BJ (cell line): ENCODE measurements around the gene ORM2. TPM values are rescaled to one million over a fixed set of nuclear protein-coding genes. Genes with fewer than 3 reads are reported as not detected.

ENCODE experiments used
- CTCF ChIA-PET: fragments of 350-600 bp; formaldehyde crosslinking; extraction: SDS; loops from one replicate; lab custom pipeline; 2021; ENCODE audit warnings: antibody characterized with exemption, inconsistent platforms; lab: Yijun Ruan, JAX
- POLR2A ChIA-PET: fragments of 300-600 bp; sonication (Branson Sonifier 250); formaldehyde crosslinking; extraction: SDS; loops from one replicate; lab custom pipeline; 2021; ENCODE audit warnings: antibody characterized with exemption; lab: Charles Lee
- DNase-seq: peaks from one replicate; pipeline ENCODE4 v3.0.0-alpha.2; 2011; ENCODE audit warnings: low read depth
- H3K27me3 ChIP-seq: 2 replicates; pipeline ENCODE4 v1.6.0; 2011; ENCODE audit warnings: low read length; ENCODE audit not compliant: control insufficient read depth, insufficient read depth
- H3K36me3 ChIP-seq: 2 replicates; pipeline ENCODE4 v1.5.1; 2011; ENCODE audit warnings: low read length; ENCODE audit not compliant: control insufficient read depth, insufficient read depth
- H3K4me3 ChIP-seq: 2 replicates; pipeline ENCODE4 v1.5.1; 2011; ENCODE audit warnings: low read depth, mild to moderate bottlenecking, control low read depth, low read length
- polyA plus RNA-seq: library from polyadenylated mRNA; depleted of rRNA; stranded (reverse); fragments of >200 nt; gene quantifications from 2 replicates; pipeline ENCODE4 v1.2.3, GENCODE V29; 2011
- TF ChIP-seq, protein P1 (sequence below): IDR thresholded peaks from 2 replicates; pipeline ENCODE4 v1.5.1; 2011; ENCODE audit warnings: low read depth, mild to moderate bottlenecking, control low read depth, inconsistent platforms, low read length, moderate library complexity; ENCODE audit not compliant: insufficient read depth

ORM2 gene
- polyA plus RNA-seq, 1 experiment = not detected

DNA sequence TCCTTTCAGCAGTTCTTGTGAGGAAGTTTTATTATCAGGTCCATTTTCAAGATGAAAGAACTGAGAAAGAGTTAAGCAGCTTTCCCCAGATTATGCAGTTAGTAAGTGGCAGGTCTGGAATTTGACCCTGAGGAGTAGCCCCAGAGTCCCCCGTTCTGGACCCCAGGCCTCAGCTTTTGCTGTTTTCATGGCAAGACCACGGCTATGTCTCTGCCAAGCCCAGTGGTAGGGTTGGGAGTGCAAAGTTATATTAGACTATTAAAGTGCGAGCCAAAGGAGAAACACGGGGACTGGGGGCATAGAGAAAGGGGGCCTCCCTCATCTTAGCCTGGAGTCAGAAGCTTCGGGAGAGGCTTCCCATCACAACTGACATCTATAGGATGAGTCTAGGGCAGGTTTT is 26.1 kb upstream of the ORM2 start:
- TF ChIP-seq, protein P1, sequence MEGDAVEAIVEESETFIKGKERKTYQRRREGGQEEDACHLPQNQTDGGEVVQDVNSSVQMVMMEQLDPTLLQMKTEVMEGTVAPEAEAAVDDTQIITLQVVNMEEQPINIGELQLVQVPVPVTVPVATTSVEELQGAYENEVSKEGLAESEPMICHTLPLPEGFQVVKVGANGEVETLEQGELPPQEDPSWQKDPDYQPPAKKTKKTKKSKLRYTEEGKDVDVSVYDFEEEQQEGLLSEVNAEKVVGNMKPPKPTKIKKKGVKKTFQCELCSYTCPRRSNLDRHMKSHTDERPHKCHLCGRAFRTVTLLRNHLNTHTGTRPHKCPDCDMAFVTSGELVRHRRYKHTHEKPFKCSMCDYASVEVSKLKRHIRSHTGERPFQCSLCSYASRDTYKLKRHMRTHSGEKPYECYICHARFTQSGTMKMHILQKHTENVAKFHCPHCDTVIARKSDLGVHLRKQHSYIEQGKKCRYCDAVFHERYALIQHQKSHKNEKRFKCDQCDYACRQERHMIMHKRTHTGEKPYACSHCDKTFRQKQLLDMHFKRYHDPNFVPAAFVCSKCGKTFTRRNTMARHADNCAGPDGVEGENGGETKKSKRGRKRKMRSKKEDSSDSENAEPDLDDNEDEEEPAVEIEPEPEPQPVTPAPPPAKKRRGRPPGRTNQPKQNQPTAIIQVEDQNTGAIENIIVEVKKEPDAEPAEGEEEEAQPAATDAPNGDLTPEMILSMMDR = no peak
- POLR2A ChIA-PET = no interaction called here

DNA sequence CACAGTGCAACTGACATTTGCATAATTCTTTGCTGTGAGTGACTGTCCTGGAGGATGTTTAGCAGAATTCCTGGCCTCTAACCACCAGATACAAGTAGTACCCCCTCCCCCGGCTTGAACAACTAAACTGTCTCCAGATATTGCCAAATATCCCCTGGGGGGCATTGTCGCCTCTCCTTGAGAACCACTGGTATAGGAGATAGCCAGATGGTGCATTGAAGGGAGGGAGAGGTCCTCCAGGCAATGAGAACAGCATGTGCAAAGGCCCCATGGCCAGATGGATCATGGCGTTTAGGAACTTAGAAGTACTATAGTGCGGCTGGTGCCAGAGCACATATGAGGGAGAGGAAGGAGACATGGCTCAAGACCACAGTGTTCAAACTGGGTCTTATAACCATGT is 25.7 kb upstream of the ORM2 start:
- POLR2A ChIA-PET = interaction anchor here (0.6 kb wide), 1 partner anchor 165 kb away, joined by 3 read pairs; no protein-coding TSS in a partner anchor
- H3K36me3 ChIP-seq = peaks cover 41% of the 10 kb centered on the region
- CTCF ChIA-PET = interaction anchor here (0.8 to 2.5 kb wide), 4 partner anchors 9 to 181 kb away, joined by 3 to 16 read pairs (median 6); no protein-coding TSS in a partner anchor
- TF ChIP-seq, protein P1 = no peak
- DNase-seq = no peak
- no peak overlapping the region for H3K4me3 ChIP-seq
- no peaks in the 10 kb centered on the region for H3K27me3 ChIP-seq

More for the DNA sequence above, 26.1 kb upstream of the ORM2 start:
- Histone ChIP-seq H3K4me3 (no peak overlapping the region), H3K36me3 (peaks cover 37% of the 10 kb centered on the region), H3K27me3 (no peaks in the 10 kb centered on the region)
- no peak for DNase-seq
- CTCF ChIA-PET = interaction anchor here (1.4 to 2.5 kb wide), 3 partner anchors 8 to 176 kb away, joined by 4 to 16 read pairs (median 8); no protein-coding TSS in a partner anchor

DNA sequence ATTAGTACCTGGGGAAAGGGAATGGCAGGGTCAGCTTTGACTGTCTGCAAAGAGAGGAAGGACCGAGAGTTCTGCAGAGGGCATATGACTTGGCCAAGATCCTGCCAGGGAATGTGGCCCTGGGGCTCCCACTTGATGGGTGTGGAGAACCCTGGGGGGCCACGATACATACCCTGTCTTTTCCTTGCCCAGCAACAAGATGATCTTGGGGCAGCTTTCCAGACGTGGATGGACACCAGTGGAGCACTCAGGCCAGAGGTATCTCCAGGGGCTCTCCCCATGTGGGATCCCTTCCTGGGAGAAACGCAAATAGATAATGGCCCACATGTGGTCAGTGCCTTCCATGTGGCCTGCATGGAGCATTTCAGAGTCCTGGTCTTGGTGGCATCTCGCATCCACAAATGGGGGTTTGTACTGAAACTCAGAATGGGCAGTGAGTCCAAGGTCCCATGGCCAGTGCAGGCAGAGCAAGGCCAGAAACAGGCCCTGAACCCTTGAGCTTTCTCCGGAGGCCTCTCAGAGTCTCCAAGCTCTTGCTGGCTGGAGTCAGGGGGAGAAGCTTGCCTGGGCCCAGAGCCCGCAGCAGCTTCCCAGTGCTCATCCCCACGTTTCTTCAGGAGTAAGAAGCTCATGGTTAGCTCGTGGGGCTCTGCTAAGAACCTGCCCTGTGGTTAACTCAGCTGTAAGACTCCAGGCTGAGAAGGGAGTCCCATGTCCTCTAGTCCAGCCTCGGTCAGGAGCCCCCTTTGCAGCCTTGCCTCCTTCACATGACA is 25.1 kb upstream of the ORM2 start:
- H3K36me3 ChIP-seq = peaks cover 38% of the 10 kb centered on the region
- TF ChIP-seq, protein P1 = no peak
- ChIA-PET POLR2A (interaction anchor here (0.6 kb wide), 1 partner anchor 166 kb away, joined by 3 read pairs; no protein-coding TSS in a partner anchor), CTCF (interaction anchor here (0.8 to 2.5 kb wide), 4 partner anchors 9 to 182 kb away, joined by 3 to 16 read pairs (median 6); no protein-coding TSS in a partner anchor)
- no peaks in the 10 kb centered on the region for H3K27me3 ChIP-seq
- no peak overlapping the region for H3K4me3 ChIP-seq
- no peak for DNase-seq

DNA sequence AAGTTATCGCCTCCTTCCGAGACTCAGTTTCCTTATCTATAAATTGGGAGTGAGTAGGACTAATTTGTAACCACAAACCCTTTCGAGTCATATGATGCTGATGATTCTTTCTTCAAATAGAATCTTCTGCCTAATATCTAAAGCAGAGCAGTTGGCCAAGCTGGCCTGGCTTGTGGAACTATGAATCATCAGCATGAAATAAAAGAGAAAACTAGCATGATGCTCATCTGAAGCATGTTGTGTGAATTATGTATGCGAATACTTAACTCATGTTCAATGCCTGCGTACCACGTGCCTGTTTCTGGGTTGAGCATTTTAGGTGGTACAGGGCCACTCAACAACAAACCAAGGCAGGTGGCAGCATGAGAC is 21.8 kb upstream of the ORM2 start:
- Histone ChIP-seq H3K27me3 (no peaks in the 10 kb centered on the region), H3K4me3 (no peak overlapping the region), H3K36me3 (peaks cover 29% of the 10 kb centered on the region)
- TF ChIP-seq, protein P1 = no peak
- ChIA-PET POLR2A (no interaction called here), CTCF (interaction anchor here (1.0 to 1.2 kb wide), 4 partner anchors 12 to 233 kb away, joined by 3 read pairs; partner anchors contain the start of gene KIF12)
- no peak for DNase-seq

DNA sequence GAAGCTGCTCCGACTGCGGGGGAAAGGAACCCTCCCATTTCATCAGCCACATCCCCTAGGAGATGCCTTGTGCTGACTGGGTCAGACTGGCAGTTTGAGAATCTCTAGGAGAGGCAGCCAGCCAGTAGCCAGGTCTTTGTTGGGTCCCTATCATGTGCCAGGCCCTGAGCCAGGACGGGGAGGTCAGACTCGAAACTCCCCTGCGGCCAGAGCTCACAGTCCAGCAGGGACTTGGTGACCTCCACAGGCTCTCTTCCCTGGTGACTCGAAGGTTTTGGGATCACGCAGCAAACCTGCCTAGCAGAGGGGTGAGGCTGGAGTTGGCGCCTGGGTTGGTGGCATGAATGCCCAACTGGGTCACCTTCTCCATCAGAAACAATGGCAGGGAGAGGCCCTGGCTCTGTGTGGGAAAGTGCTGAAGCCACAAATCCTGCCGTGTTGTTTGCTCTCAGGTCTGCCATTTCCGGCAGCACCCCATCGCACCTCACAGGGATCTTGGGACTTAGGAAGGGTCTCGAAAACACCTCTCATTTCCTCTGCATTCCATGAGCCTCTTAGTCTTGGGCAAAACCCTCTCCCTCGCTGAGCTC is 21.2 kb upstream of the ORM2 start:
- peaks cover 29% of the 10 kb centered on the region for H3K36me3 ChIP-seq
- no peak for DNase-seq
- ChIA-PET CTCF (interaction anchor here (1.0 to 1.7 kb wide), 7 partner anchors 10 to 233 kb away, joined by 3 to 7 read pairs (median 3); partner anchors contain the start of gene KIF12), POLR2A (no interaction called here)
- no peak overlapping the region for H3K4me3 ChIP-seq
- TF ChIP-seq, protein P1 = no peak
- H3K27me3 ChIP-seq = no peaks in the 10 kb centered on the region
